Uterus (tissue), 2 donors: Measurements from ENCODE around the gene SCGB1D4.

Experiments used
- POLR2A ChIP-seq, 2 donors: fragments of 450-650 bp; IDR thresholded peaks; one replicate each; pipeline ENCODE4 v1.6.1; 2016; ENCODE audit warnings: antibody characterized with exemption in 2 of 2, mild to moderate bottlenecking in 1 of 2, moderate library complexity in 1 of 2
- TF ChIP-seq, protein P1 (sequence below), 4 experiments: fragments of 200-600 bp in 2 of 4; fragments of 450-650 bp in 2 of 4; sonication (generic) in 2 of 4; IDR thresholded peaks; one replicate each; pipeline ENCODE4 v1.5.1; 2016 to 2019; ENCODE audit warnings: antibody characterized with exemption in 4 of 4, mild to moderate bottlenecking in 2 of 4, moderate library complexity in 1 of 4

DNA sequence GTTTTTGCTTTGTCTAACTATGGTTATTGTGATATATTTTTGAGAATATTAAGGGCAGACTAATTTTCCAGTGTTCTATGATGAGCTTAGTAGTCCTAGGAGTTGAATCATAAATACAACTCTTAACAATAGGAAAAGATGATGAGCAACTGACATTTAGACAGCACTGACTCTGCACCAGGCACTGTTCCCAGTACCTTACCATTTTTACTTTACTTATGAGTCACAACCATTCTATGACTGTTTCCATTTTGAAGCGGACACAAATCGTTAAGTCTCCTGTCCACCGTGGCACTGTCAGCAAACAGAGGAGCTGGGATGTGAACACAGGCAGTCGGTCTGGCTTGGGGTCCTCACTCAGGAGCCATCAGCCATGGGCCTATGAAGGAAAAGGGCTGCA is 32.3 kb downstream of the SCGB1D4 start:
- TF ChIP-seq, protein P1, sequence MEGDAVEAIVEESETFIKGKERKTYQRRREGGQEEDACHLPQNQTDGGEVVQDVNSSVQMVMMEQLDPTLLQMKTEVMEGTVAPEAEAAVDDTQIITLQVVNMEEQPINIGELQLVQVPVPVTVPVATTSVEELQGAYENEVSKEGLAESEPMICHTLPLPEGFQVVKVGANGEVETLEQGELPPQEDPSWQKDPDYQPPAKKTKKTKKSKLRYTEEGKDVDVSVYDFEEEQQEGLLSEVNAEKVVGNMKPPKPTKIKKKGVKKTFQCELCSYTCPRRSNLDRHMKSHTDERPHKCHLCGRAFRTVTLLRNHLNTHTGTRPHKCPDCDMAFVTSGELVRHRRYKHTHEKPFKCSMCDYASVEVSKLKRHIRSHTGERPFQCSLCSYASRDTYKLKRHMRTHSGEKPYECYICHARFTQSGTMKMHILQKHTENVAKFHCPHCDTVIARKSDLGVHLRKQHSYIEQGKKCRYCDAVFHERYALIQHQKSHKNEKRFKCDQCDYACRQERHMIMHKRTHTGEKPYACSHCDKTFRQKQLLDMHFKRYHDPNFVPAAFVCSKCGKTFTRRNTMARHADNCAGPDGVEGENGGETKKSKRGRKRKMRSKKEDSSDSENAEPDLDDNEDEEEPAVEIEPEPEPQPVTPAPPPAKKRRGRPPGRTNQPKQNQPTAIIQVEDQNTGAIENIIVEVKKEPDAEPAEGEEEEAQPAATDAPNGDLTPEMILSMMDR (IDR thresholded peaks at IDR 0.05) = no peak
- TF ChIP-seq POLR2A (IDR thresholded peaks at IDR 0.05) = no peak
